Liver (tissue), 9 donors: Measurements from ENCODE around the gene SPATA31D4. TPM values are rescaled to one million over a fixed set of nuclear protein-coding genes. Genes with fewer than 3 reads are reported as not detected.

Source experiments
- DNase-seq: peaks from one replicate; pipeline ENCODE4 v3.0.0-alpha.2; 2017; ENCODE audit warnings: low spot score
- H3K27ac ChIP-seq, 2 donors: one replicate each; pipeline ENCODE4 v1.7.0; 2013; ENCODE audit warnings: inconsistent platforms in 2 of 2, low read length in 2 of 2, control low read depth in 1 of 2, low read depth in 1 of 2, mild to moderate bottlenecking in 1 of 2
- H3K27me3 ChIP-seq, 4 donors: one replicate each; pipeline versions ENCODE4 v1.6.1 to v1.7.0; 2013; ENCODE audit warnings: low read length in 3 of 4, inconsistent platforms in 1 of 4, mild to moderate bottlenecking in 1 of 4, moderate library complexity in 1 of 4; ENCODE audit not compliant: control insufficient read depth in 4 of 4, insufficient read depth in 4 of 4
- H3K36me3 ChIP-seq, 4 donors: one replicate each; pipeline versions ENCODE4 v1.6.1 to v1.7.0; 2013; ENCODE audit warnings: low read length in 3 of 4, mild to moderate bottlenecking in 3 of 4, low read depth in 1 of 4, moderate library complexity in 1 of 4; ENCODE audit not compliant: control insufficient read depth in 4 of 4, insufficient read depth in 3 of 4
- H3K4me1 ChIP-seq, 4 donors: one replicate each; pipeline versions ENCODE4 v1.6.1 to v1.7.0; 2013; ENCODE audit warnings: low read length in 3 of 4, mild to moderate bottlenecking in 3 of 4, moderate library complexity in 1 of 4; ENCODE audit not compliant: control insufficient read depth in 4 of 4, insufficient read depth in 4 of 4
- H3K4me3 ChIP-seq, 3 donors: one replicate each; pipeline versions ENCODE4 v1.6.1 to v1.7.0; 2013; ENCODE audit warnings: low read length in 3 of 3, control low read depth in 1 of 3, low read depth in 1 of 3, mild to moderate bottlenecking in 1 of 3
- H3K9ac ChIP-seq, 2 donors: one replicate each; pipeline ENCODE4 v1.7.0; 2013; ENCODE audit warnings: low read length in 2 of 2, mild to moderate bottlenecking in 2 of 2, moderate library complexity in 2 of 2, control low read depth in 1 of 2, low read depth in 1 of 2
- H3K9me3 ChIP-seq, 4 donors: one replicate each; pipeline versions ENCODE4 v1.6.1 to v1.7.0; 2013; ENCODE audit warnings: low read length in 3 of 4; ENCODE audit not compliant: control insufficient read depth in 4 of 4
- EGR1 ChIP-seq, 2 donors: IDR thresholded peaks; 2 replicates each; pipeline ENCODE4 v1.6.1; 2016 to 2018; ENCODE audit warnings: antibody characterized with exemption in 2 of 2, low read depth in 2 of 2
- FOXA1 ChIP-seq: IDR thresholded peaks from 2 replicates; pipeline ENCODE4 v1.6.1; 2016; ENCODE audit warnings: antibody characterized with exemption
- FOXA2 ChIP-seq: IDR thresholded peaks from 2 replicates; pipeline ENCODE4 v1.6.1; 2016; ENCODE audit warnings: antibody characterized with exemption
- GABPA ChIP-seq, 2 donors: IDR thresholded peaks in 1 of 2; conservative IDR thresholded peaks in 1 of 2; 2 replicates each; pipeline ENCODE4 v1.6.1; 2016; ENCODE audit warnings: antibody characterized with exemption in 2 of 2, mild to moderate bottlenecking in 1 of 2, moderate library complexity in 1 of 2
- HNF4A ChIP-seq, 2 donors: conservative IDR thresholded peaks; 2 replicates each; pipeline ENCODE4 v1.6.1; 2016; ENCODE audit warnings: antibody characterized with exemption in 2 of 2, mild to moderate bottlenecking in 2 of 2
- HNF4G ChIP-seq: IDR thresholded peaks from 2 replicates; pipeline ENCODE4 v1.6.1; 2016; ENCODE audit warnings: antibody characterized with exemption
- JUND ChIP-seq, 2 donors: IDR thresholded peaks; 2 replicates each; pipeline ENCODE4 v1.6.1; 2016; ENCODE audit warnings: antibody characterized with exemption in 2 of 2
- NR2F2 ChIP-seq: IDR thresholded peaks from 2 replicates; pipeline ENCODE4 v1.6.1; 2016; ENCODE audit warnings: antibody characterized with exemption
- RAD21 ChIP-seq, 2 donors: IDR thresholded peaks; 2 replicates each; pipeline ENCODE4 v1.6.1; 2016; ENCODE audit warnings: antibody characterized with exemption in 2 of 2, mild to moderate bottlenecking in 2 of 2
- RXRA ChIP-seq, 2 donors: IDR thresholded peaks; 2 replicates each; pipeline ENCODE4 v1.6.1; 2017 to 2018; ENCODE audit warnings: antibody characterized with exemption in 2 of 2, mild to moderate bottlenecking in 1 of 2
- SP1 ChIP-seq: IDR thresholded peaks from 2 replicates; pipeline ENCODE4 v1.6.1; 2018; ENCODE audit warnings: antibody characterized with exemption, mild to moderate bottlenecking
- TAF1 ChIP-seq: conservative IDR thresholded peaks from 2 replicates; pipeline ENCODE4 v1.6.1; 2016; ENCODE audit warnings: antibody characterized with exemption, mild to moderate bottlenecking
- YY1 ChIP-seq: IDR thresholded peaks from 2 replicates; pipeline ENCODE4 v1.6.1; 2016; ENCODE audit warnings: antibody characterized with exemption, mild to moderate bottlenecking
- WGBS: extraction: QIAGEN DNeasy Blood & Tissue Kit; methylation state at CpG from one replicate; pipeline ENCODE4 v1.1.7; 2013; 5-methylcytosine and 5-hydroxymethylcytosine counted together
- polyA plus RNA-seq, 2 donors: library from polyadenylated mRNA; stranded (reverse) in 1 of 2; unstranded in 1 of 2; fragments of 200-250 nt in 1 of 2; fragments of >200 nt in 1 of 2; fragmentation: Nextera tagmentation in 1 of 2; extraction: Ambion mirVana in 1 of 2; gene quantifications; one replicate each; pipeline versions ENCODE4 v1.2.1 to v1.2.3, GENCODE V29; 2013 to 2015
- total RNA-seq, 2 donors: library from RNA; depleted of rRNA; stranded (reverse); fragments of >200 nt; gene quantifications; one replicate each; pipeline ENCODE4 v1.2.3, GENCODE V29; 2014
- TF ChIP-seq, protein P1 (sequence below): IDR thresholded peaks from 2 replicates; pipeline ENCODE4 v1.6.1; 2016; ENCODE audit warnings: antibody characterized with exemption, mild to moderate bottlenecking
- TF ChIP-seq, protein P2 (sequence below): fragments of 150-350 bp; IDR thresholded peaks from 2 replicates; pipeline ENCODE4 v1.5.1; 2017; ENCODE audit warnings: improper control_type of control experiment, low read depth, low read length; ENCODE audit not compliant: missing input control
- TF ChIP-seq, protein P3 (sequence below): IDR thresholded peaks from 2 replicates; pipeline ENCODE4 v1.6.1; 2016; ENCODE audit warnings: antibody characterized with exemption
- TF ChIP-seq, protein P4 (sequence below): IDR thresholded peaks from 2 replicates; pipeline ENCODE4 v1.6.1; 2016; ENCODE audit warnings: antibody characterized with exemption
- TF ChIP-seq, protein P5 (sequence below): IDR thresholded peaks from 2 replicates; pipeline ENCODE4 v1.6.1; 2016; ENCODE audit warnings: antibody characterized with exemption
- donor health status: healthy.
- donor health status: healthy.
- donor health status: healthy.
- donor health status: healthy.
- donor health status: healthy.

The SPATA31D4 gene
- total and polyA plus RNA-seq, 4 donors, result not detected

DNA sequence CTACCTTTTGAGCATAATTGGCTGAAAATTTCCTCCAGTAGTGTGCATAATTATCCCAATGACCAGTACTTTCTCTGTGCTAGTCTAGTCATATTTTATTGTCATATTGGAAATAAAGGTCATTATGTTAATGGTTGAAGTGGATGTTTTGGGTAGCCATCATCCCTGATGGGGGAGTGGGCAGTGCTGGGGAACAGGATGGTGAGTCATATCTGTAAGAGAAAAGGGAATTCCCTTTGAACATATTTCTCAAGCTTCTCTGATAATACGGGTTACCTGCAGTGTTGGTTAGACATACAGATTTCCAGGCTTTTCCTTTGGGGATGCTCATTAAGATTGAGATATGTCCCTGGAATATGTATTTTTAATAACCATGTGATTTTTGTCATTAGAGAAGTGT is 33.3 kb upstream of the SPATA31D4 start:
- 87% methylated on average over 1 of the region's 1 CpG for WGBS
- TF ChIP-seq FOXA2 (no peak), FOXA1 (no peak), RAD21 (IDR thresholded peaks at IDR 0.05) (no peak), EGR1 (IDR thresholded peaks at IDR 0.05; ENCODE audit: low read depth in 2 of 2) (no peak), HNF4G (no peak), HNF4A (conservative IDR thresholded peaks at IDR 0.05) (no peak), GABPA (IDR thresholded peaks at IDR 0.05 in 1 of 2, conservative IDR thresholded peaks at IDR 0.05 in 1 of 2) (no peak), TAF1 (no peak), SP1 (no peak), YY1 (no peak), RXRA (IDR thresholded peaks at IDR 0.05) (no peak), NR2F2 (no peak), JUND (IDR thresholded peaks at IDR 0.05) (no peak)
- TF ChIP-seq, protein P1, sequence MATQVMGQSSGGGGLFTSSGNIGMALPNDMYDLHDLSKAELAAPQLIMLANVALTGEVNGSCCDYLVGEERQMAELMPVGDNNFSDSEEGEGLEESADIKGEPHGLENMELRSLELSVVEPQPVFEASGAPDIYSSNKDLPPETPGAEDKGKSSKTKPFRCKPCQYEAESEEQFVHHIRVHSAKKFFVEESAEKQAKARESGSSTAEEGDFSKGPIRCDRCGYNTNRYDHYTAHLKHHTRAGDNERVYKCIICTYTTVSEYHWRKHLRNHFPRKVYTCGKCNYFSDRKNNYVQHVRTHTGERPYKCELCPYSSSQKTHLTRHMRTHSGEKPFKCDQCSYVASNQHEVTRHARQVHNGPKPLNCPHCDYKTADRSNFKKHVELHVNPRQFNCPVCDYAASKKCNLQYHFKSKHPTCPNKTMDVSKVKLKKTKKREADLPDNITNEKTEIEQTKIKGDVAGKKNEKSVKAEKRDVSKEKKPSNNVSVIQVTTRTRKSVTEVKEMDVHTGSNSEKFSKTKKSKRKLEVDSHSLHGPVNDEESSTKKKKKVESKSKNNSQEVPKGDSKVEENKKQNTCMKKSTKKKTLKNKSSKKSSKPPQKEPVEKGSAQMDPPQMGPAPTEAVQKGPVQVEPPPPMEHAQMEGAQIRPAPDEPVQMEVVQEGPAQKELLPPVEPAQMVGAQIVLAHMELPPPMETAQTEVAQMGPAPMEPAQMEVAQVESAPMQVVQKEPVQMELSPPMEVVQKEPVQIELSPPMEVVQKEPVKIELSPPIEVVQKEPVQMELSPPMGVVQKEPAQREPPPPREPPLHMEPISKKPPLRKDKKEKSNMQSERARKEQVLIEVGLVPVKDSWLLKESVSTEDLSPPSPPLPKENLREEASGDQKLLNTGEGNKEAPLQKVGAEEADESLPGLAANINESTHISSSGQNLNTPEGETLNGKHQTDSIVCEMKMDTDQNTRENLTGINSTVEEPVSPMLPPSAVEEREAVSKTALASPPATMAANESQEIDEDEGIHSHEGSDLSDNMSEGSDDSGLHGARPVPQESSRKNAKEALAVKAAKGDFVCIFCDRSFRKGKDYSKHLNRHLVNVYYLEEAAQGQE, result no peak
- TF ChIP-seq, protein P2, sequence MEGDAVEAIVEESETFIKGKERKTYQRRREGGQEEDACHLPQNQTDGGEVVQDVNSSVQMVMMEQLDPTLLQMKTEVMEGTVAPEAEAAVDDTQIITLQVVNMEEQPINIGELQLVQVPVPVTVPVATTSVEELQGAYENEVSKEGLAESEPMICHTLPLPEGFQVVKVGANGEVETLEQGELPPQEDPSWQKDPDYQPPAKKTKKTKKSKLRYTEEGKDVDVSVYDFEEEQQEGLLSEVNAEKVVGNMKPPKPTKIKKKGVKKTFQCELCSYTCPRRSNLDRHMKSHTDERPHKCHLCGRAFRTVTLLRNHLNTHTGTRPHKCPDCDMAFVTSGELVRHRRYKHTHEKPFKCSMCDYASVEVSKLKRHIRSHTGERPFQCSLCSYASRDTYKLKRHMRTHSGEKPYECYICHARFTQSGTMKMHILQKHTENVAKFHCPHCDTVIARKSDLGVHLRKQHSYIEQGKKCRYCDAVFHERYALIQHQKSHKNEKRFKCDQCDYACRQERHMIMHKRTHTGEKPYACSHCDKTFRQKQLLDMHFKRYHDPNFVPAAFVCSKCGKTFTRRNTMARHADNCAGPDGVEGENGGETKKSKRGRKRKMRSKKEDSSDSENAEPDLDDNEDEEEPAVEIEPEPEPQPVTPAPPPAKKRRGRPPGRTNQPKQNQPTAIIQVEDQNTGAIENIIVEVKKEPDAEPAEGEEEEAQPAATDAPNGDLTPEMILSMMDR, result no peak
- TF ChIP-seq, protein P3, sequence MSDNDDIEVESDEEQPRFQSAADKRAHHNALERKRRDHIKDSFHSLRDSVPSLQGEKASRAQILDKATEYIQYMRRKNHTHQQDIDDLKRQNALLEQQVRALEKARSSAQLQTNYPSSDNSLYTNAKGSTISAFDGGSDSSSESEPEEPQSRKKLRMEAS, result no peak
- TF ChIP-seq, protein P4, sequence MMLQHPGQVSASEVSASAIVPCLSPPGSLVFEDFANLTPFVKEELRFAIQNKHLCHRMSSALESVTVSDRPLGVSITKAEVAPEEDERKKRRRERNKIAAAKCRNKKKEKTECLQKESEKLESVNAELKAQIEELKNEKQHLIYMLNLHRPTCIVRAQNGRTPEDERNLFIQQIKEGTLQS, result no peak
- TF ChIP-seq, protein P5, sequence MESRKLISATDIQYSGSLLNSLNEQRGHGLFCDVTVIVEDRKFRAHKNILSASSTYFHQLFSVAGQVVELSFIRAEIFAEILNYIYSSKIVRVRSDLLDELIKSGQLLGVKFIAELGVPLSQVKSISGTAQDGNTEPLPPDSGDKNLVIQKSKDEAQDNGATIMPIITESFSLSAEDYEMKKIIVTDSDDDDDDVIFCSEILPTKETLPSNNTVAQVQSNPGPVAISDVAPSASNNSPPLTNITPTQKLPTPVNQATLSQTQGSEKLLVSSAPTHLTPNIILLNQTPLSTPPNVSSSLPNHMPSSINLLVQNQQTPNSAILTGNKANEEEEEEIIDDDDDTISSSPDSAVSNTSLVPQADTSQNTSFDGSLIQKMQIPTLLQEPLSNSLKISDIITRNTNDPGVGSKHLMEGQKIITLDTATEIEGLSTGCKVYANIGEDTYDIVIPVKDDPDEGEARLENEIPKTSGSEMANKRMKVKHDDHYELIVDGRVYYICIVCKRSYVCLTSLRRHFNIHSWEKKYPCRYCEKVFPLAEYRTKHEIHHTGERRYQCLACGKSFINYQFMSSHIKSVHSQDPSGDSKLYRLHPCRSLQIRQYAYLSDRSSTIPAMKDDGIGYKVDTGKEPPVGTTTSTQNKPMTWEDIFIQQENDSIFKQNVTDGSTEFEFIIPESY, result no peak
- Histone ChIP-seq H3K27me3 (no peaks in the 10 kb centered on the region), H3K4me3 (no peak overlapping the region), H3K9me3 (no peaks in the 10 kb centered on the region), H3K4me1 (no peaks in the 10 kb centered on the region), H3K36me3 (no peaks in the 10 kb centered on the region), H3K9ac (no peak overlapping the region), H3K27ac (no peak overlapping the region)
- DNase-seq, result no peak

DNA sequence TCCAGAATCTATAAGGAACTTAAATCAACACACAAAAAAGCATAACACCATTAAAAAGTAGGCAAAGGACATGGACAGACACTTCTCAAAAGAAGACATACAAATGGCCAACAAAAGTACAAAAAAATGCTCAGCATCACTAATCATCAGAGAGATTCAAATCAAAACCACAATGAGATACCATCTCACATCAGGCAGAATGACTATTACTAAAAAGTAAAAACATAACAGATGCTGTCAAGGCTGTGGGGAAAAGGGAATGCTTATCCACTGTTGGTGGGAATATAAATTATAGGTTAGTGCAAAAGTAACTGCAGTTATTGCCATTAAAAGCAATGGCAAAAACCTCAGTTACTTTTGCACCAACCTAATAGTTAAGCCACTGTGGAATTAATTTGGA is 32.2 kb upstream of the SPATA31D4 start:
- Histone ChIP-seq H3K9me3 (no peaks in the 10 kb centered on the region), H3K4me3 (no peak overlapping the region), H3K27me3 (no peaks in the 10 kb centered on the region), H3K27ac (no peak overlapping the region), H3K4me1 (no peaks in the 10 kb centered on the region), H3K9ac (no peak overlapping the region), H3K36me3 (no peaks in the 10 kb centered on the region)
- DNase-seq, result no peak
- no peak for TF ChIP-seq SP1
- no peak for TF ChIP-seq HNF4A (conservative IDR thresholded peaks at IDR 0.05)
- TF ChIP-seq EGR1 (IDR thresholded peaks at IDR 0.05; ENCODE audit: low read depth in 2 of 2), result no peak
- TF ChIP-seq, protein P4, result no peak
- TF ChIP-seq RAD21 (IDR thresholded peaks at IDR 0.05), result no peak
- no peak for TF ChIP-seq JUND (IDR thresholded peaks at IDR 0.05)
- TF ChIP-seq YY1, result no peak
- TF ChIP-seq RXRA (IDR thresholded peaks at IDR 0.05), result no peak
- TF ChIP-seq, protein P1, result no peak
- TF ChIP-seq NR2F2, result no peak
- TF ChIP-seq FOXA1, result no peak
- TF ChIP-seq FOXA2, result no peak
- TF ChIP-seq, protein P3, result no peak
- TF ChIP-seq GABPA (IDR thresholded peaks at IDR 0.05 in 1 of 2, conservative IDR thresholded peaks at IDR 0.05 in 1 of 2), result no peak
